B cell (primary cell): Measurements from ENCODE around the gene CEACAM21. TPM values are rescaled to one million over a fixed set of nuclear protein-coding genes. Genes with fewer than 3 reads are reported as not detected.
"Not testable (repeated sequence)": the region's sequence is repeated elsewhere in the genome, so short reads cannot be mapped to it uniquely, and the experiment has no call there.

ENCODE experiments used
- ATAC-seq: fragments of 200-7000 bp; cut with Tn5 transposase; one replicate; pipeline ENCODE4 v1.10.0; 2021; ENCODE audit warnings: low read depth, mild to moderate bottlenecking, moderate number of reproducible peaks, moderate library complexity
- CTCF ChIA-PET: fragments of 350-600 bp; sonication (Branson Sonifier 250); formaldehyde crosslinking; loops from one replicate; lab custom pipeline; 2021; ENCODE audit warnings: antibody characterized with exemption, inconsistent platforms; lab: Charles Lee
- POLR2A ChIA-PET: fragments of 350-600 bp; sonication (Branson Sonifier 250); formaldehyde crosslinking; loops from one replicate; lab custom pipeline; 2021; ENCODE audit warnings: antibody characterized with exemption; lab: Charles Lee
- DNase-seq: peaks from one replicate; pipeline ENCODE4 v3.0.0; 2013
- H2AFZ ChIP-seq: 2 replicates; pipeline ENCODE4 v1.6.1; 2012; ENCODE audit warnings: mild to moderate bottlenecking, low read depth, low read length; ENCODE audit not compliant: insufficient read depth, poor library complexity, severe bottlenecking
- H3K27ac ChIP-seq, 2 donors: 1 replicate in 1 of 2; 2 replicates in 1 of 2; pipeline ENCODE4 v1.5.1; 2012 to 2013; ENCODE audit warnings: low read length in 2 of 2, mild to moderate bottlenecking in 2 of 2, moderate library complexity in 1 of 2
- H3K27me3 ChIP-seq, 4 experiments: fragments of 200-600 bp in 1 of 4; sonication (generic) in 1 of 4; replicated peaks in 1 of 4; 1 replicate in 2 of 4; 2 replicates in 2 of 4; pipeline versions ENCODE4 v1.6.1 to v1.7.0; 2013 to 2016; ENCODE audit warnings: low read length in 3 of 4, mild to moderate bottlenecking in 2 of 4, mixed read lengths in 1 of 4, moderate library complexity in 1 of 4; ENCODE audit not compliant: insufficient read depth in 4 of 4, control insufficient read depth in 3 of 4; ENCODE audit errors: control extremely low read depth in 1 of 4
- H3K36me3 ChIP-seq, 2 experiments: replicated peaks in 1 of 2; 1 replicate in 1 of 2; 2 replicates in 1 of 2; pipeline versions ENCODE4 v1.6.1 to v1.7.1; 2013; ENCODE audit warnings: low read length in 1 of 2; ENCODE audit not compliant: insufficient read depth in 2 of 2, control insufficient read depth in 1 of 2; ENCODE audit errors: control extremely low read depth in 1 of 2, extremely low read depth in 1 of 2
- H3K4me1 ChIP-seq, 2 donors: fragments of 200-600 bp in 1 of 2; sonication (generic) in 1 of 2; 1 replicate in 1 of 2; 2 replicates in 1 of 2; pipeline versions ENCODE4 v1.5.1 to v1.6.1; 2013 to 2017; ENCODE audit warnings: low read length in 2 of 2; ENCODE audit not compliant: control insufficient read depth in 2 of 2, insufficient read depth in 2 of 2
- H3K4me2 ChIP-seq: replicated peaks from 2 replicates; pipeline ENCODE3; 2012; ENCODE audit warnings: mild to moderate bottlenecking, low read depth, low read length; ENCODE audit not compliant: poor library complexity, severe bottlenecking
- H3K4me3 ChIP-seq, 5 experiments: fragments of 200-600 bp in 1 of 5; sonication (generic) in 1 of 5; 1 replicate in 3 of 5; 2 replicates in 2 of 5; pipeline versions ENCODE4 v1.5.1 to v1.7.0; 2011 to 2016; ENCODE audit warnings: low read length in 4 of 5, mild to moderate bottlenecking in 4 of 5, low read depth in 2 of 5, control low read depth in 1 of 5, moderate library complexity in 1 of 5; ENCODE audit not compliant: insufficient read depth in 1 of 5; ENCODE audit errors: control extremely low read depth in 1 of 5, extremely low read depth in 1 of 5
- H3K79me2 ChIP-seq: fragments of 200-600 bp; sonication (generic); one replicate; pipeline ENCODE4 v1.6.0; 2016; ENCODE audit warnings: low read length; ENCODE audit not compliant: control insufficient read depth, insufficient read depth
- H3K9ac ChIP-seq: fragments of 200-600 bp; sonication (generic); 2 replicates; pipeline ENCODE4 v1.6.1; 2017; ENCODE audit warnings: mild to moderate bottlenecking, low read length, moderate library complexity
- H3K9me3 ChIP-seq, 3 donors: one replicate each; pipeline versions ENCODE4 v1.6.1 to v1.7.1; 2013; ENCODE audit warnings: low read length in 2 of 3; ENCODE audit not compliant: control insufficient read depth in 2 of 3, insufficient read depth in 1 of 3; ENCODE audit errors: control extremely low read depth in 1 of 3
- H4K20me1 ChIP-seq: 2 replicates; pipeline ENCODE4 v1.6.0; 2012; ENCODE audit warnings: mild to moderate bottlenecking, low read length; ENCODE audit not compliant: insufficient read depth, control insufficient read depth, poor library complexity, severe bottlenecking
- H3K27ac Mint-ChIP-seq: one replicate; pipeline ENCODE4 v1.8.0; 2021; ENCODE audit warnings: mixed read lengths
- H3K27me3 Mint-ChIP-seq: one replicate; pipeline ENCODE4 v1.8.0; 2021; ENCODE audit warnings: mixed read lengths
- H3K4me1 Mint-ChIP-seq: one replicate; pipeline ENCODE4 v1.8.0; 2021; ENCODE audit warnings: mixed read lengths
- H3K4me3 Mint-ChIP-seq: one replicate; pipeline ENCODE4 v1.8.0; 2021; ENCODE audit warnings: mixed read lengths
- H3K9me3 Mint-ChIP-seq: one replicate; pipeline ENCODE4 v1.8.0; 2022; ENCODE audit warnings: mixed read lengths; ENCODE audit not compliant: insufficient read depth
- WGBS: methylation state at CpG from one replicate; pipeline ENCODE4 v1.1.5; 2013; ENCODE audit warnings: missing lambda C conversion rate; ENCODE audit not compliant: insufficient coverage; 5-methylcytosine and 5-hydroxymethylcytosine counted together
- intact Hi-C: fragments of 100-400 bp; cut with micrococcal nuclease; formaldehyde crosslinking; loops from one replicate; pipeline ENCODE4 v1.10.0; 2022
- polyA plus RNA-seq: library from polyadenylated mRNA; depleted of rRNA; stranded (reverse); fragments of >200 nt; gene quantifications from 2 replicates; pipeline ENCODE4 v1.2.3, GENCODE V29; 2012
- total RNA-seq, 2 donors: library from RNA; stranded (reverse); fragments of 120-200 nt in 1 of 2; gene quantifications; 1 replicate in 1 of 2; 2 replicates in 1 of 2; pipeline versions ENCODE4 v1.2.3 to v1.2.4, GENCODE V29; 2013 to 2022
- TF ChIP-seq, protein P1 (sequence below): fragments of 200-600 bp; IDR thresholded peaks from one replicate; pipeline ENCODE4 v1.8.0; 2022; ENCODE audit warnings: antibody characterized with exemption, mild to moderate bottlenecking

The CEACAM21 gene
- total and polyA plus RNA-seq, 2 donors (not counting 1 experiment from before 2014, with no cell fraction given), result 18.9 to 27.3 TPM

DNA sequence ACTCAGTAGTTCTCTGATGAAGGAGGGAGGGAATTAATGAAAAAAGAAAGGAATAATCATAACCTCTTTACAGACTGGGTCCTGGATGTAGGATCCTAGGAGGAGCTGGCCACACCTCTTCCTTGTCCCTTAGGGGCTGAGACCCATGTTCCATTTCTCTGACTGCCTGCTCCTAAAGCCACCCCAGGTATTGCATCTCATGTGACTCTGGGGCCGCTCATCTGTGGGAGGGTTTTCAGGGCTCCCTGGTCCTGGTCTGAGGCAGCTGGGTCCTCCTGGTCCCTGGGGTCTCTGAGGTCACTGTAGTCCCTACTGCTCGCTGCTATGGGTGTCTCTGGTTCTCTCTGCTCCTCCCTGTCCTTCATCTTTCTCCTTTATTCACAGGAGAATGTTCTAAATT, 2.9 kb downstream of the CEACAM21 start:
- H3K9me3 Mint-ChIP-seq, result peaks cover 5% of the 10 kb centered on the region
- no peak overlapping the region for H3K4me3 Mint-ChIP-seq
- intact Hi-C loops, result loop anchor here (10.0 kb wide), 1 partner anchor 314 kb away; the partner anchor contains the start of gene HNRNPUL1
- no peak for ATAC-seq
- peaks cover 25% of the 10 kb centered on the region for H3K4me1 Mint-ChIP-seq
- CTCF ChIA-PET, result interaction anchor here (0.9 to 3.5 kb wide), 4 partner anchors 8 to 130 kb away, joined by 3 to 17 read pairs (median 4); no protein-coding TSS in a partner anchor
- Histone ChIP-seq H3K4me2 (no peak overlapping the region), H3K9me3 (peaks cover 0 to 22% (median 21%) of the 10 kb centered on the region in 3 donors), H3K36me3 (peaks cover 6 to 43% of the 10 kb centered on the region in 2 experiments), H4K20me1 (no peaks in the 10 kb centered on the region), H3K27ac (no peak overlapping the region), H3K79me2 (peaks cover 43% of the 10 kb centered on the region), H3K4me1 (peaks cover 18 to 20% of the 10 kb centered on the region in 2 donors), H3K4me3 (no peak overlapping the region), H3K9ac (no peak overlapping the region), H2AFZ (no peak overlapping the region), H3K27me3 (no peaks in the 10 kb centered on the region)
- H3K27me3 Mint-ChIP-seq, result no peaks in the 10 kb centered on the region
- 92% methylated on average over 2 of the region's 2 CpGs for WGBS
- POLR2A ChIA-PET, result no interaction called here
- TF ChIP-seq, protein P1, sequence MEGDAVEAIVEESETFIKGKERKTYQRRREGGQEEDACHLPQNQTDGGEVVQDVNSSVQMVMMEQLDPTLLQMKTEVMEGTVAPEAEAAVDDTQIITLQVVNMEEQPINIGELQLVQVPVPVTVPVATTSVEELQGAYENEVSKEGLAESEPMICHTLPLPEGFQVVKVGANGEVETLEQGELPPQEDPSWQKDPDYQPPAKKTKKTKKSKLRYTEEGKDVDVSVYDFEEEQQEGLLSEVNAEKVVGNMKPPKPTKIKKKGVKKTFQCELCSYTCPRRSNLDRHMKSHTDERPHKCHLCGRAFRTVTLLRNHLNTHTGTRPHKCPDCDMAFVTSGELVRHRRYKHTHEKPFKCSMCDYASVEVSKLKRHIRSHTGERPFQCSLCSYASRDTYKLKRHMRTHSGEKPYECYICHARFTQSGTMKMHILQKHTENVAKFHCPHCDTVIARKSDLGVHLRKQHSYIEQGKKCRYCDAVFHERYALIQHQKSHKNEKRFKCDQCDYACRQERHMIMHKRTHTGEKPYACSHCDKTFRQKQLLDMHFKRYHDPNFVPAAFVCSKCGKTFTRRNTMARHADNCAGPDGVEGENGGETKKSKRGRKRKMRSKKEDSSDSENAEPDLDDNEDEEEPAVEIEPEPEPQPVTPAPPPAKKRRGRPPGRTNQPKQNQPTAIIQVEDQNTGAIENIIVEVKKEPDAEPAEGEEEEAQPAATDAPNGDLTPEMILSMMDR, result no peak
- no peak overlapping the region for H3K27ac Mint-ChIP-seq
- DNase-seq, result no peak

- H3K9ac ChIP-seq, POLR2A ChIA-PET, H2AFZ ChIP-seq, H3K27ac Mint-ChIP-seq, H3K27me3 ChIP-seq, DNase-seq, H3K4me3 ChIP-seq, intact Hi-C loops, H4K20me1 ChIP-seq, H3K27me3 Mint-ChIP-seq, H3K27ac ChIP-seq, H3K4me2 ChIP-seq, H3K4me3 Mint-ChIP-seq, ATAC-seq, H3K9me3 Mint-ChIP-seq: not testable (repeated sequence)
- peaks cover 16% of the 10 kb centered on the region for H3K4me1 Mint-ChIP-seq
- peaks cover 6 to 60% of the 10 kb centered on the region in 2 experiments for H3K36me3 ChIP-seq
- CTCF ChIA-PET, result interaction anchor here (1.2 to 3.5 kb wide), 4 partner anchors 11 to 132 kb away, joined by 3 to 17 read pairs (median 6); no protein-coding TSS in a partner anchor
- H3K79me2 ChIP-seq, result peaks cover 42% of the 10 kb centered on the region
- H3K9me3 ChIP-seq, result peaks cover 0 to 22% (median 21%) of the 10 kb centered on the region in 3 donors
- 93% methylated on average over 3 of the region's 4 CpGs for WGBS
- peaks cover 11 to 13% of the 10 kb centered on the region in 2 donors for H3K4me1 ChIP-seq
Observed at GRCh38 chr19:41581068-41581467, 5.1 kb downstream of the CEACAM21 start.

GRCh38 chr19:41582577-41583182, 6.7 kb downstream of the CEACAM21 start:
- ATAC-seq, H3K27me3 Mint-ChIP-seq, H3K27ac Mint-ChIP-seq, H3K9ac ChIP-seq, H3K9me3 Mint-ChIP-seq, H4K20me1 ChIP-seq, H3K27ac ChIP-seq, H3K4me3 ChIP-seq, H3K4me2 ChIP-seq, H3K27me3 ChIP-seq, H3K4me3 Mint-ChIP-seq, H3K4me1 Mint-ChIP-seq, intact Hi-C loops, H3K4me1 ChIP-seq, DNase-seq, H2AFZ ChIP-seq: not testable (repeated sequence)
- POLR2A ChIA-PET, result interaction anchor here (0.6 kb wide), 1 partner anchor 133 kb away, joined by 5 read pairs; no protein-coding TSS in a partner anchor
- Histone ChIP-seq H3K9me3 (peaks cover 0 to 22% (median 21%) of the 10 kb centered on the region in 3 donors), H3K79me2 (peaks cover 26% of the 10 kb centered on the region), H3K36me3 (peaks cover 6 to 68% of the 10 kb centered on the region in 2 experiments)
- CTCF ChIA-PET, result interaction anchor here (1.0 kb wide), 1 partner anchor 19 kb away, joined by 3 read pairs; no protein-coding TSS in a partner anchor
- whole genome bisulfite sequencing, result 100% methylated on average over 1 of the region's 1 CpG
